SU-DHL-6 (cell line): ENCODE measurements around the gene PRDM12.

Source experiments
- EZH2phosphoT487 ChIP-seq: fragments of 200-600 bp; sonication (generic), shearing (Covaris generic); conservative IDR thresholded peaks from 2 replicates; pipeline ENCODE4 v1.6.1; 2018; ENCODE audit warnings: mild to moderate bottlenecking, antibody characterized with exemption, low read length, moderate library complexity, mixed read lengths
- TF ChIP-seq, protein P1 (sequence below): fragments of 200-600 bp; sonication (generic); IDR thresholded peaks from one replicate; pipeline ENCODE4 v1.5.1; 2017; ENCODE audit warnings: antibody characterized with exemption, mild to moderate bottlenecking, low read length, moderate library complexity; ENCODE audit not compliant: insufficient read depth, poor library complexity, severe bottlenecking

DNA sequence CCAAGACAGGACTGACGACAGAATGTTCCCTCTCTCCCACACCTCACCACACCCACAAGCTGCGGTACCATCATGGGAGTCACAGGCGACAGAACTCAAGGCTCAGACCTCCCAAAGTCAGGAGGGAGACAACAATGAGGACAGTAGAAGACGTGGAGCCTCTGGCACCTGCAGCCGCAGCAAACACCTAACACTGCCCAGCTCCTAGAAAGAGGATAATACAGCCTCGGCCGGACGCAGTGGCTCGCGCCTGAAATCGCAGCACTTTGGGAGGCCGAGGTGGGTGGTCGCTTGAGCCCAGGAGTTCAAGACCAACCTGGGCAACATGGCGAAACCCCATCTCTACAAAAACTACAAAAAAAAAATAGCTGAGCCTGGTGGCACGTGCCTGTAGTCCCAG, 13.2 kb upstream of the PRDM12 start:
- TF ChIP-seq, protein P1, sequence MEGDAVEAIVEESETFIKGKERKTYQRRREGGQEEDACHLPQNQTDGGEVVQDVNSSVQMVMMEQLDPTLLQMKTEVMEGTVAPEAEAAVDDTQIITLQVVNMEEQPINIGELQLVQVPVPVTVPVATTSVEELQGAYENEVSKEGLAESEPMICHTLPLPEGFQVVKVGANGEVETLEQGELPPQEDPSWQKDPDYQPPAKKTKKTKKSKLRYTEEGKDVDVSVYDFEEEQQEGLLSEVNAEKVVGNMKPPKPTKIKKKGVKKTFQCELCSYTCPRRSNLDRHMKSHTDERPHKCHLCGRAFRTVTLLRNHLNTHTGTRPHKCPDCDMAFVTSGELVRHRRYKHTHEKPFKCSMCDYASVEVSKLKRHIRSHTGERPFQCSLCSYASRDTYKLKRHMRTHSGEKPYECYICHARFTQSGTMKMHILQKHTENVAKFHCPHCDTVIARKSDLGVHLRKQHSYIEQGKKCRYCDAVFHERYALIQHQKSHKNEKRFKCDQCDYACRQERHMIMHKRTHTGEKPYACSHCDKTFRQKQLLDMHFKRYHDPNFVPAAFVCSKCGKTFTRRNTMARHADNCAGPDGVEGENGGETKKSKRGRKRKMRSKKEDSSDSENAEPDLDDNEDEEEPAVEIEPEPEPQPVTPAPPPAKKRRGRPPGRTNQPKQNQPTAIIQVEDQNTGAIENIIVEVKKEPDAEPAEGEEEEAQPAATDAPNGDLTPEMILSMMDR, result no peak
- no peak for TF ChIP-seq EZH2phosphoT487
